SK-N-SH treated with all-trans-retinoic acid at 6 μM for 48 hours (cell line): Measurements from ENCODE around the gene GPR65.

ENCODE experiments used
- ATAC-seq: fragments of 200-7000 bp; cut with Tn5 transposase; 3 replicates; pipeline ENCODE4 v1.9.1; 2020; ENCODE audit warnings: mild to moderate bottlenecking, moderate library complexity
- BACH2 ChIP-seq: fragments of 250-450 bp; sonication (Bioruptor Pico); IDR thresholded peaks from 2 replicates; pipeline ENCODE4 v1.9.0; 2021; ENCODE audit warnings: mild to moderate bottlenecking, borderline replicate concordance
- CSDC2 ChIP-seq: fragments of 250-450 bp; sonication (Bioruptor Pico); IDR thresholded peaks from 2 replicates; pipeline ENCODE4 v1.5.0; 2020; ENCODE audit warnings: mild to moderate bottlenecking, moderate library complexity
- CSRNP3 ChIP-seq: fragments of 250-450 bp; sonication (Bioruptor Pico); IDR thresholded peaks from 2 replicates; pipeline ENCODE4 v1.5.1; 2021; ENCODE audit warnings: mild to moderate bottlenecking, moderate library complexity
- ESRRG ChIP-seq: fragments of 250-450 bp; sonication (Bioruptor Pico); IDR thresholded peaks from 2 replicates; pipeline ENCODE4 v1.6.1; 2021; ENCODE audit warnings: mild to moderate bottlenecking
- GLIS3 ChIP-seq: fragments of 250-450 bp; sonication (Bioruptor Pico); IDR thresholded peaks from 2 replicates; pipeline ENCODE4 v1.5.0; 2020; ENCODE audit warnings: mild to moderate bottlenecking, moderate library complexity
- ISL1 ChIP-seq: fragments of 250-450 bp; sonication (Bioruptor Pico); IDR thresholded peaks from 2 replicates; pipeline ENCODE4 v2.1.2; 2022; ENCODE audit warnings: mild to moderate bottlenecking, moderate library complexity
- OSR1 ChIP-seq: fragments of 250-450 bp; sonication (Bioruptor Pico); IDR thresholded peaks from 2 replicates; pipeline ENCODE4 v1.8.0; 2022; ENCODE audit warnings: moderate library complexity, mild to moderate bottlenecking, inconsistent platforms
- PATZ1 ChIP-seq: fragments of 250-450 bp; sonication (Bioruptor Pico); IDR thresholded peaks from 2 replicates; pipeline ENCODE4 v1.8.0; 2020; ENCODE audit warnings: mild to moderate bottlenecking, moderate library complexity, borderline replicate concordance
- POU6F1 ChIP-seq: fragments of 250-450 bp; sonication (Bioruptor Pico); IDR thresholded peaks from 2 replicates; pipeline ENCODE4 v1.8.0; 2021; ENCODE audit warnings: low read depth, mild to moderate bottlenecking, moderate library complexity, borderline replicate concordance
- PPARA ChIP-seq: fragments of 250-450 bp; sonication (Bioruptor Pico); IDR thresholded peaks from 2 replicates; pipeline ENCODE4 v1.5.0; 2020; ENCODE audit warnings: mild to moderate bottlenecking, borderline replicate concordance
- RARB ChIP-seq: fragments of 250-450 bp; sonication (Bioruptor Pico); IDR thresholded peaks from 2 replicates; pipeline ENCODE4 v1.8.0; 2021; ENCODE audit warnings: mild to moderate bottlenecking, moderate library complexity
- SNAI2 ChIP-seq: fragments of 250-450 bp; sonication (Bioruptor Pico); IDR thresholded peaks from 2 replicates; pipeline ENCODE4 v1.5.0; 2020; ENCODE audit warnings: mild to moderate bottlenecking, moderate library complexity
- TCF4 ChIP-seq: fragments of 250-450 bp; sonication (Bioruptor Pico); IDR thresholded peaks from 2 replicates; pipeline ENCODE4 v1.8.0; 2021; ENCODE audit warnings: mild to moderate bottlenecking, moderate library complexity, borderline replicate concordance
- TOX ChIP-seq: fragments of 250-450 bp; sonication (Bioruptor Pico); IDR thresholded peaks from 2 replicates; pipeline ENCODE4 v1.8.0; 2021; ENCODE audit warnings: mild to moderate bottlenecking, moderate library complexity, borderline replicate concordance
- TSHZ2 ChIP-seq: fragments of 250-450 bp; sonication (Bioruptor Pico); IDR thresholded peaks from 2 replicates; pipeline ENCODE4 v1.5.0; 2020; ENCODE audit warnings: mild to moderate bottlenecking, moderate library complexity
- ZC3H10 ChIP-seq: fragments of 250-450 bp; sonication (Bioruptor Pico); IDR thresholded peaks from 2 replicates; pipeline ENCODE4 v1.5.1; 2021; ENCODE audit warnings: mild to moderate bottlenecking, moderate library complexity
- ZFP30 ChIP-seq: fragments of 450-650 bp; formaldehyde crosslinking; IDR thresholded peaks from 2 replicates; pipeline ENCODE4 v1.5.0; 2022; ENCODE audit warnings: mild to moderate bottlenecking, moderate library complexity
- ZNF70 ChIP-seq: fragments of 450-650 bp; formaldehyde crosslinking; IDR thresholded peaks from 2 replicates; pipeline ENCODE4 v1.5.0; 2020; ENCODE audit warnings: mild to moderate bottlenecking, moderate library complexity
- ZNF8 ChIP-seq: fragments of 450-650 bp; formaldehyde crosslinking; IDR thresholded peaks from 2 replicates; pipeline ENCODE4 v1.5.0; 2020; ENCODE audit warnings: mild to moderate bottlenecking, moderate library complexity
- TF ChIP-seq, protein P1 (sequence below): fragments of 250-450 bp; sonication (Bioruptor Pico); IDR thresholded peaks from 2 replicates; pipeline ENCODE4 v1.5.1; 2020; ENCODE audit warnings: low read depth, mild to moderate bottlenecking, moderate library complexity

Gene GPR65

DNA sequence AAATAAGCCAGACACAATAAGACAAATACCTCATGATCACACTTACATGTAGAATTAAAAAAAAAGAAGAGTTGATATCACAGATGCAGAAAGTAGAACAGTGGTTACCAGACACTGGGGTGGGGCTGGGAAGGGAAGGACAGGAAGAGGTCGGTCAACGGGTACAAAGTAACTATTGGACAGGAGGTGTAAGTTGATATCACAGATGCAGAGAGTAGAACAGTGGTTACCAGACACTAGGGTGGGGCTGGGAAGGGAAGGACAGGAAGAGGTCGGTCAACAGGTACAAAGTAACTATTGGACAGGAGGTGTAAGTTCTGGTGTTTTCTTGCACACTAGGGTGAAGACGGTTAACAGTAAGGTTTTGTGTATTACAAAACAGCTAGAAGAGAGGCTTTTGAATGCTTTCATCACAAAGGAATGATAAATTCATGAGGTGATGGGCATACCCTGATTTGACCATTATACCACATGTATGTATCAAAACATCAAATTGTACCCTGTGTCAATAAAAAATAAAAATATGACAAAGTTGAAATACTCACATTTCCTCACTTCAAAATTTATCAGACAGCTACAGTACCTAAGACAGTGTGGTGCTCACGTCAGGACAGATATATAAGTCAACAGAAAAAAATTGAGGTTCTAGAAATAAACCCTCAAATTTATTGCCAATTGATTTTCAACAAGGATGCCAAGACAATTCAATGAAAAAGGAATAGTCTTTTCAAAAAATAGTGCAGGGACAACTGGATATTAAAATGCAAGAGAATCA lies 44.7 kb upstream of the GPR65 start (continued):
- no peak for TF ChIP-seq TSHZ2 (CRISPR knock-in tag)

GRCh38 chr14:87961246-87961645 lies 43.7 kb upstream of the GPR65 start:
- no peak for ATAC-seq

GRCh38 chr14:87966816-87967215 lies 38.1 kb upstream of the GPR65 start:
- no peak for TF ChIP-seq ISL1 (CRISPR knock-in tag)
- TF ChIP-seq, protein P1, sequence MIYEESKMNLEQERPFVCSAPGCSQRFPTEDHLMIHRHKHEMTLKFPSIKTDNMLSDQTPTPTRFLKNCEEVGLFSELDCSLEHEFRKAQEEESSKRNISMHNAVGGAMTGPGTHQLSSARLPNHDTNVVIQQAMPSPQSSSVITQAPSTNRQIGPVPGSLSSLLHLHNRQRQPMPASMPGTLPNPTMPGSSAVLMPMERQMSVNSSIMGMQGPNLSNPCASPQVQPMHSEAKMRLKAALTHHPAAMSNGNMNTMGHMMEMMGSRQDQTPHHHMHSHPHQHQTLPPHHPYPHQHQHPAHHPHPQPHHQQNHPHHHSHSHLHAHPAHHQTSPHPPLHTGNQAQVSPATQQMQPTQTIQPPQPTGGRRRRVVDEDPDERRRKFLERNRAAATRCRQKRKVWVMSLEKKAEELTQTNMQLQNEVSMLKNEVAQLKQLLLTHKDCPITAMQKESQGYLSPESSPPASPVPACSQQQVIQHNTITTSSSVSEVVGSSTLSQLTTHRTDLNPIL (CRISPR knock-in tag), result no peak
- TF ChIP-seq TSHZ2 (CRISPR knock-in tag), result no peak
- TF ChIP-seq ZNF8 (CRISPR knock-in tag), result no peak
- no peak for TF ChIP-seq GLIS3 (CRISPR knock-in tag)
- no peak for ATAC-seq

More at GRCh38 chr14:87961246-87961645, 43.7 kb upstream of the GPR65 start:
- TF ChIP-seq ISL1 (CRISPR knock-in tag) (no peak), GLIS3 (CRISPR knock-in tag) (no peak), POU6F1 (CRISPR knock-in tag) (no peak), ESRRG (CRISPR knock-in tag) (no peak), PATZ1 (CRISPR knock-in tag) (no peak), CSDC2 (CRISPR knock-in tag) (no peak), PPARA (CRISPR knock-in tag) (no peak), SNAI2 (CRISPR knock-in tag) (no peak), BACH2 (no peak), RARB (no peak), OSR1 (CRISPR knock-in tag) (no peak), ZNF8 (CRISPR knock-in tag) (no peak)
- TF ChIP-seq, all 23 proteins: peak for 0

- no peak for ATAC-seq
- no peak for TF ChIP-seq ISL1 (CRISPR knock-in tag)
- TF ChIP-seq RARB, result no peak
- TF ChIP-seq GLIS3 (CRISPR knock-in tag), result no peak
- no peak for TF ChIP-seq ZFP30 (CRISPR knock-in tag)
- no peak for TF ChIP-seq ESRRG (CRISPR knock-in tag)
- TF ChIP-seq CSRNP3, result no peak
- TF ChIP-seq TCF4 (CRISPR knock-in tag), result no peak
- TF ChIP-seq ZC3H10 (CRISPR knock-in tag), result no peak
- TF ChIP-seq TOX, result no peak
- TF ChIP-seq SNAI2 (CRISPR knock-in tag), result no peak
- TF ChIP-seq, protein P1 (CRISPR knock-in tag), result no peak
- no peak for TF ChIP-seq ZNF70
- TF ChIP-seq ZNF8 (CRISPR knock-in tag), result no peak
These were observed 37.4 kb upstream of the GPR65 start for GRCh38 chr14:87967496-87967895.
